NCI-H1048 (cell line): Measurements from ENCODE around the gene QSOX2.

ENCODE experiments used
- DNase-seq: peaks from one replicate; lab custom pipeline; 2025; lab: John Stamatoyannopoulos, UW

The QSOX2 gene

DNA sequence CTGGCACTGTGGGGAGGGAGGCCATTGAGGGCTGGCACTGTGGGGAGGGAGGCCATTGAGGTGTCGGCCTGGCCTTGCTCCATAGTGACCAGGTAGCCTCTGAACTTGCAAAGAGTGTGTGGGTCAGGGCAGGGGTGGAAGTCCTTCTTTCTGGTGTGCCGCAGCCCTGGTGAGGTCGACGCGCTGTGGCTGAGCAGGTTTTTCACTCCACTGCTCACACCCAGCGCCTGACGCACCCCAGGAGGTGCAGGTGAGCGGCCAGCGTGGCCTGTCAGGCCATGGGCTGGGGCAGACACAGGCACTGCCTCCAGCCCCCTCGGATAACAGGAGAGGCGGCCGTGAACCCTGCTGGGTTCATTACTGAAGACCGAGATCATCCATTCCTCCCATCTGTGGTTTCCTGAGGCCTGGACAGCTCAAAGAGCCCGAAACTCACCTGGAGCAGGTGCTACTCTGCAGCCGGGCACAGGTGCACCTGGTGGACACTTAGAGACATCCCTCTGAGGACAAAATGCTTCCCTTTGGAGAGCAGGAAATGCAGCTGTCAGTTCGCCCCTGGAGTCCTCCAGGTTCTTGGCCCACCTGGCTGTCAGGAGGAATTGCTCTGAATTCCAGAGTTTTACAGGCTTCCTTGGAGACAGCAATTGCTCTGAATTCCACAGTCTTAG lies 73.1 kb downstream of the QSOX2 start:
- no peak for DNase-seq

DNA sequence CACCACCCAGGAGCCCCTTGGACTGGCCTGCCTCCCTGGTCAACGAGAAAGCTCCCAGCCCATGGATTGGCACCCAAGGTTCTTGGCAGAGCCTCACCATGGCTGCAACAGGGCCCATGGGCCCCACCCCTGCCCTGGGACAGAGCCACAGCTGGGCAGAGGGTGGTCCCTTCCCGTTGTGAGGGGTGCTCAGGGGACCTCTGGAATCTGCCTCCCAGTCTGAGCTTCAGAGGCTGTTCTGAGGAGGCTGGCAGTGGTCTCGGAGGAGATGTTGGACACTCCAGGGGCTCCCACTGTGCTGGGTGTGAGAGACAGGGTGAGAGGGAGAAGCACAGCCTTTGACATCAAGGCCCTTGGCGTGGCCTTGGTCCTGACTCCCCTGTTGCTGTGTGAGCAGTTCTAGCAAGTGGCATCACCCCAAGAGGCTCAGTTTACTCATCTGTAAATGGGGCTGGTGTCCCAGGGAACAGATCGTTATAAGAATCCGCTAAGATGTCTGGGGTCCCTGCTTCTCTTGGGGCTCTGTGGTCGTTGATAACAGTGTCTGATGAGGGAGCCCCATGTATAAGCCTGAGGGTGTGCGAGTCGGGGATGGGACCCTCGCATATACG lies 73.7 kb downstream of the QSOX2 start:
- no peak for DNase-seq

DNA sequence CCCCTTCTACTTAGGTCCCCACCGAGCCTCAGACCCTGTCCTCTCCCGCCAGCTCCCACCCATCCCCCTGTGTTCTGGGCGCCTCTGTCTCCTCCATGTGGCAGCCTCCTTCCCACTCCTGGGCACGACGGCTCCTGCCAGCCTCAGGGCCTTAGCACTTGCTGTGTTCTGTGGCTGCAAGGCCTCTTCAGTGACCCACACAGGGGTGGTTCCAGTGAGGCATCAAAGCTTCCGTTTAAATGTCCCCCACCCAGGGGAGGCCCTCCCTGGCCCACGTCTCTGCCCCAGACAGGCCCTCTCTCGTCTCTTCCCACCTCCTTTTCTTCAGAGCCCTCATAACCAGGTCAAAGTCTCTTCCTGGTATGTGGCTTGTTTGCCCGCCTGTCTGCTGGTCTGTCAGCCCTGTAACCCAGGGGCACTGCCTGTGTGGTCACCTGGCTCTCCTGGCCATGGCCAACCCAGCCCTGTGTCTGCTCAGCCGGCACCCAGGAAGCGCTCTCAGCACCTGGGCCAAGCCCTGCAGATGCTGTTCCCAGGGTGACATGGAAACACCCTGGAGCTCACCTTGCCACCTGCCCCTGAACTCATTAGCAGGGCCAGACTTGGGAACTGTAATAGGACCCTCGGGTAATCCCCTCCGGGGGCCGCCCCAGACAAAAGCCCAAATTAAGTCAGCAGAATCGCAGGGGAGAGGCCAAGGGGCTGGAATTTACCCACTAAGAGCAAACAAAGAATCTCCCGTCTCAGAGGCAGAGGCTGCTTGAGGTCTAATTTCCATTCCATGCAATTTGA lies 74.4 kb downstream of the QSOX2 start:
- DNase-seq: no peak

DNA sequence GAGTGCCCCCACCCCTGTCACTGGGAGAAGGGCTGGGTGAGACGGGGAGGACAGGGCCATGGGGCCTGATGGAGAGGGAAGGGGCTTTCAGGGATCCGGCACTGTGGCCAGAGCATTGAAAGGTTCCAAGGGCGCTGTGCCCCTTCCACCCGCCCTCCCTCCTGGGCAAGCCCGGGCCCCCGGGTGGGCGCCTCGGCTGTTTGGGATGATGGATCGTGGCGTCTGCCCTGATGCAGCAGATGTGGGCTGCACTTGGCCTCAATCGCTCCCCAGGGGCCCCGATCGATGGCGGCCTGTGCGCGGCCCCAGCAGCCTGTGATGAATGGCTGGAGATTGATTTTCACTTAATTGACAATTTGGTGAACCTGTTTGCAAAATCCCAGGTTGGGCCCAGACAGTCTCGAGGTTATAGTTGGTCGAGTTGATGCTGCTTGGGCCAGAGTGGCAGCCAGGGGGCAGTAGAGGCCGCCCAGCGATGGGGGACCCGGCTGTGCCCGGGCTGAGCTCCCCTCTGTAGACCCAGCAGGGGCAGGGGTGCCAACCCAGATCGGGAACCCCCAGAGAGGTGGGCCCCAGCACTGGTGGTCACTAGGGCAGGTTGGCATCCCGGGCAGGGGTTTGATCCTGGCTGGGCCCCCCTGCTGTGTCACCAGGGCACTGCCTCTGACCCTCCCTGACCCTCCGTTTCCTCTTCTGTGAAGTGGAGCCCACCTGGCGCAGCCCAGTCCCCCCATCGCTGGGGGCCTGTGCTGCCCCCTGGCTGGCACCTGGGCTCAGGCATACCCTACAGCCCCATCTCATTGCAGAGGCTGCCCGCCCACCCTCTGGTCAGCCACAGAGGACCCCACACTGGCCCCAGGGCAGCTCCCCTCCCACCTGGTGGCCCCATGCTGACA lies 75.4 kb downstream of the QSOX2 start:
- DNase-seq: no peak

DNA sequence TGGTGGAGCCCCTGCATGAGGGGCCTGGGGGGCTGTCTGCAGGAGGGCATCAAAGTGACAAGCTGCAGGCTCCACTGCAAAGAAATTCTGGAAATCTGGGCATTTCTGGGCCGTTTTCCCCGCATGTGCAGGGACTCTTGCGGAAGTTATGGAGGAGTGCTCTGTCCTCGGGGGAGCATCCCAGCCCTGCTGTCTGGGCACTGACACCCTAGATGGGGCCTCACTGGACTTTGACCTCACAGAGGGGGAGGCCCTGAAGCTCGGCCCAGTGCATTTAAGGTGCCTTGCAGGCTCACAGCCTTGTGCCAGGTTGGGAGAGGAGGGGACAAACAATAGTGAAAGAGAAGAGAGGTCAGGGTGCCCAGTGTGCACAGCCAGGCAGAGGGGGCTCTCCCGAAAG lies 76.1 kb downstream of the QSOX2 start:
- DNase-seq: no peak

DNA sequence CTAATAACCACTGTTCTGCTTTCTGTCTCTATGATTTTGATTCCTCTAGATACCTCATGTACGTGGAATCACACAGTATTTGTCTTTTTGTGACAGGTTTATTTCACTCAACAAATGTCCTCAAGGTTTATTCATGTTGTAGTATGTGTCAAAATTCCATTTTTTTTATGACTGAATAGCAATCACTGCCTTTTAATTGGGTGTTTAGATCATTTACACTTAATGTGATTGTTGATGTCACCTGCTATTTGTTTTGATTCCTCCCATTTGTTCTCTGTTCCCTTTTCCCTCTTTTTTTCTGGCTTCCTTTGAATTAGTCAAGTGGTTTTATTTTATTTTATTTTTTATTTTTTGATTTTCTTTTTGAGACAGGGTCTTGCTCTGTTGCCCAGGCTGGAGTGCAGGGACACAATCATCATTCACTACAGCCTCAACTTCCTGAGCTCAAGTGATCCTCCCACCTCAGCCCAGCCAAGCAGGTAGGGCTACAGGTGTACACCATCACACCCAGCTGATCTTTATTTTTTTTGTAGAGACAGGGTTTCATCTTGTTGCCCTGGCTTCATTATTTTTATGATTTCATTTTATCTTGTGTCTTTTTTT lies 82.3 kb downstream of the QSOX2 start:
- DNase-seq: no peak

DNA sequence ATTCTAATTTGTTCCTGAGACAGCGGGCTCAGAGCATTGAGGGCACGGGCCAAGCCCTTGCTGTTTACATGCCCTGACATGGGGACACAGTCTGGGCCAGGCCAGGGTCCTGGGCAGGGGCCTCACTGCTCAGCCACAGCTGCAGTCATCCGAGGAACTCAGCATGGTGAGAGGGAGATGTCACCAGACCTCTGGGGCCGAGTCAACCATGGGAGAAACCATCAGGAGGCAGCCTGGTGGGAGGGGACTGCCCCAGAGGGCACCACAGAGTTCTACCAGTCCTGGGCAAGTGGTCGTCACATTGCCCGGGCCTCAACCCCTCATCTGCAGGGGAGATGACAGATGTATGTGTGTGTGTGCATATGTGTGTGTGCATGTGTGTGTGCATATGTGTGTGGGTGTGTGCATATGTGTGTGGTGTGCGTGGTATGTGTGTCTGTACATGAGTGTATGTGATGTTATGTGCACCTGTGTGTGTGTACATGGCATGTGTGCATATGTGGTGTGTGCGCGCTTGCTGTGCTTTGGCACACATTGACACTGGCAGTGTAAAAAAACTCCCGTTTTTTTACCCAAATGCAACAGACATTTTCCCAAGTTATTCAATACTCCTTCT lies 84.5 kb downstream of the QSOX2 start:
- no peak for DNase-seq

DNA sequence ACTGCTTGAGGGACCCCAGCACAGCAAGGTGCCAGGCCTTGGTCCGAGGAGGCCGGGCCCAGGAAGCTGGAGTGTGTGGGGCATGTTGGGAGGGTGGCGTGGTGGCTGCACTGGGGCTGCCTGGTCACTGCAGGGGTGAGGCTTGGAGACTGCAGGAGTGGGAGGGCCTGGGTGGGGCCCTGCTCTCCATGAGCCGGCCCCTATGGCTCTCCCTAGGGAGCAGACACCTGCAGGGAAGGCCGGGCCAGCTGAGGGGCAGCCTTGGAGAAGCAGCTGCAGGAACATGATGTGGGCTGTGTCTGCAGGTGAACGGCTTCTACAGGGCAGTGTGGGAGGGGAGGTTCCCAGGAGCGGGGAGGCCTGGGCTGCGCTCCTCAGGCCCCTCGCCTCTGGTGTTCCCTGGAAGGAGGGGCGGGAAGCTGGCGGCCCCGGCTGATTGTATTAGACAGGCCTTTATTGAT lies 85.2 kb downstream of the QSOX2 start:
- DNase-seq: no peak

DNA sequence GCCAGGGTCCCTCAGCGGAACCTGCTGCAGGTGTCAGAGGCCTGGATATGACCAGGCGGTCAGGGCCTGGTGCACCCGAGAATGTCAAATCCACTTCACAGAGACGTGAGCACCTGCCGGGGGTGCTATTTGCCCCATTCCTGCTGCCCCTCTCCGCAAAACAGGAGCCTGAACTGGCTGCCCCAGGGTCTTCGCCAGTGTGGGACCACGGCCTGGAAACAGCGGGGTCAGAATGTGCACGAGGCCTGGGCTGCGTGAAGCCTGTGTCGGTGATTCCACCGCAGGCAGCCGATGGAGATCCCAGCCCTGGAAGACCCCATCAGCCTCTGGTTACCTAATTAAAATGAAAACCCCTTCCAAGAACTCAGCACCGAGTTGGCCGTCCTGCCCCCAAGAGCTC lies 85.8 kb downstream of the QSOX2 start:
- no peak for DNase-seq

DNA sequence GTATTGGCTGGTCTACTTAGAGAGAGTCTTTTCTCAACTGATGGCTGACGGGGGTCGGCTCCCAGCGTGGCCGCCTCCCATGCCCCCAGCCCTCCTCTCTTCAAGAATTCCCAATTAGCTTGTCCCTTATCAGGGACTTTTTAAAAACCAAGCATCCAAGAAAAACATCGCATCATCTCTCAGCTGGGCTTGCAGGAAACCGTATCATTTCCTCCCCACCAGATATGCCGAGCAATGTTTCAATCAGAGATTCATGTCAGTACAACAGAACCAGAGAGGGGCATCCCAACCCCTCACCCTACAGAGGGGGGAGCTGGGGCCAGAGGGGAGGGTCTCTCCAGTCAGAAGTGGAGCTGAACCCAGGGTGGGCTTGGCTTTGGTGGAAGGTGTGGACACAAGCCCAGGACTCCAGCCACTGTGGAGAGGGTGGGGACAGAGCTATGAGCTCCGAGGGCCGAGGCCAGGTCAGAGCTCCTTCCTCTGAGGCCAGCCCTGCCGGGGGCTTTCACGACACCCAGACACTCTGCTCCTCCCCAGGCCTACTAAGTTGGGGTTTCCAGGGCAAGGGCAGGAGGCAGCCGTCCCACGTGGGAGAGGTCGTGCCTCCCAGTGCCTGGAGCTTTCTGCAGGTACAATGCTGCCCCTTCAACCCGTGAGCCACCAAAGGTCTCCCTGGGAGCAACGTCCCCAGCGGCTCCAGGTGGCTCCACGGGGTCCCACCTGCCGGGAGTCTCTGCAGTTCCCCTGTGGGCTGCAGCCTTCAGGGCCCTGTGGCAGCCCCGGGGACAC lies 87.9 kb downstream of the QSOX2 start:
- no peak for DNase-seq
